NAMALWA (cell line): ENCODE measurements around the gene PCNX1.

Experiments used
- DNase-seq: peaks from one replicate; pipeline ENCODE4 v3.0.0-alpha.2; 2015; ENCODE audit warnings: low spot score

Gene PCNX1

GRCh38 chr14:71163050-71163841 lies 256.0 kb downstream of the PCNX1 start:
- no peak for DNase-seq

GRCh38 chr14:71163842-71164629 lies 256.8 kb downstream of the PCNX1 start:
- no peak for DNase-seq
